Measurements from ENCODE around the gene CPNE5. TPM values are rescaled to one million over a fixed set of nuclear protein-coding genes. Genes with fewer than 3 reads are reported as not detected.

Gene CPNE5
- total RNA-seq, 1 donor, result not detected

DNA sequence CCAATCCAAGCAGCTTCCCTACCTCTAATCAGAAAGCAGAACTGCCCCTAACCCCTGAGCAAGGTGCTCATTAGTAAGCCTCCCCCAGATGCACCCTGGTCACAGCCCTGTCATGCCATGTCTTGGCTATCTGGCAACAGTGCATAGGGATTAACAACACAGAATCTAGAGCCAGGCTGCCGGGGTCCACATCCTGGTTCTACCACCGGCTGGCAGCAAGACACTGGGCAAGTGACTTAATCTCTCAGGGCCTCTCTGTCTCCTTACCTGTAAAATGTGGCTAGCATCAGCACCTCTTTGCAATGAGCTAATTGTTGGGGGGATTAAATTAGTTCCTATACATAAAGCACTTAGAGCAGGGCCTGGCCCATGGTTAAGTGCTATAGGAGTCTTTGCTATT is 68.1 kb downstream of the CPNE5 start:
- H3K79me2 ChIP-seq (ENCODE audit: insufficient read depth, low read length), result no peaks in the 10 kb centered on the region
- H3K9me3 ChIP-seq (ENCODE audit: low read depth, low read length), result no peaks in the 10 kb centered on the region
- H3K27ac ChIP-seq (ENCODE audit: low read depth, low read length), result no peak overlapping the region
- H3K36me3 ChIP-seq (ENCODE audit: insufficient read depth, low read length), result no peaks in the 10 kb centered on the region
- DNase-seq (ENCODE audit: insufficient read length, low spot score, missing footprints), result no peak
- no peak overlapping the region for H3K4me2 ChIP-seq (ENCODE audit: insufficient read depth, low read length)
- no peaks in the 10 kb centered on the region for H3K27me3 ChIP-seq (ENCODE audit: insufficient read depth, low read length)
- H3K4me3 ChIP-seq (ENCODE audit: insufficient read depth, low read length), result no peak overlapping the region
- H4K20me1 ChIP-seq (ENCODE audit: insufficient read depth, low read length), result no peaks in the 10 kb centered on the region
- TF ChIP-seq, protein P1, sequence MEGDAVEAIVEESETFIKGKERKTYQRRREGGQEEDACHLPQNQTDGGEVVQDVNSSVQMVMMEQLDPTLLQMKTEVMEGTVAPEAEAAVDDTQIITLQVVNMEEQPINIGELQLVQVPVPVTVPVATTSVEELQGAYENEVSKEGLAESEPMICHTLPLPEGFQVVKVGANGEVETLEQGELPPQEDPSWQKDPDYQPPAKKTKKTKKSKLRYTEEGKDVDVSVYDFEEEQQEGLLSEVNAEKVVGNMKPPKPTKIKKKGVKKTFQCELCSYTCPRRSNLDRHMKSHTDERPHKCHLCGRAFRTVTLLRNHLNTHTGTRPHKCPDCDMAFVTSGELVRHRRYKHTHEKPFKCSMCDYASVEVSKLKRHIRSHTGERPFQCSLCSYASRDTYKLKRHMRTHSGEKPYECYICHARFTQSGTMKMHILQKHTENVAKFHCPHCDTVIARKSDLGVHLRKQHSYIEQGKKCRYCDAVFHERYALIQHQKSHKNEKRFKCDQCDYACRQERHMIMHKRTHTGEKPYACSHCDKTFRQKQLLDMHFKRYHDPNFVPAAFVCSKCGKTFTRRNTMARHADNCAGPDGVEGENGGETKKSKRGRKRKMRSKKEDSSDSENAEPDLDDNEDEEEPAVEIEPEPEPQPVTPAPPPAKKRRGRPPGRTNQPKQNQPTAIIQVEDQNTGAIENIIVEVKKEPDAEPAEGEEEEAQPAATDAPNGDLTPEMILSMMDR (IDR thresholded peaks at IDR 0.05; ENCODE audit: extremely low read depth, low read depth, low read length), result no peak
- peaks cover 19% of the 10 kb centered on the region for H3K4me1 ChIP-seq (ENCODE audit: insufficient read depth, low read length)
- H2AFZ ChIP-seq (ENCODE audit: low read length), result no peak overlapping the region

DNA sequence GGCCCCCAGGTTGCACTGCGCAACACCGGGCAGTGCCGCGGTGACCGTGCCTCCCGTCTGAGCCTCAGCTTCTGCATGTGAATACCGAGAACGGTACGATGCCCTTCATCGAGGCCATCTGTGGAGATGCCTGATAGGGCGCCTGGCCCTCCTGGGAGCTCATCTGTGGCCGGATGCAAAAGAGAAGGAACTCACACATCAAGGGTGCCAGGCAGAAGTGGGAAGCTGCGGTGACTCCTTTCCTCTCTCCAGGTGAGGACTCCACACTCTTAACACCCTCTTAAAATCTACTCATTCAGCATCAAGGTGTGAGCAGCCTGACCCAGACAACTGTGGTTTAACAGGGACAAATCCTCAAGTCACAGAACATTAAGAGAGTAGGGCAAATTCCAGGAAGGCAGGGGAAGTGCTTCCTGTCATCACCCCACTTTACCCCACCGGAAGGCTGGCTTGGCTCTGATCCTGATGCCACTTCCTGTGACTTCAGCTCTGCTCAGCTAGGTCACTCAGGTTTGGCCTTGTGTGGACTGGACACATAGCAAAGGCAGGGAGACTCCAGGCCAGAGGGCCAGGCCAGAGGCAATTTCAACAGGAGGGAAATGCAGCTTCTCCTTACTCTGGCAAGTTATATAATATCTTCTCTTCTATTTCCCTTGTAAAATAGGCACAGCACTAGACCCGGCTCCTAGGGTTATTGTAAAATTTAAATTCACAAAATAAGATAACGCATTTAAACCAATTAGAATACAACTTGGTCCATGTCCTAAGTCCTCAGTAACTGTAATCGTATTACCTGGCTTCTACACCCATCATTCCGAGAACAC is 69.4 kb downstream of the CPNE5 start:
- Histone ChIP-seq H3K4me3 (ENCODE audit: insufficient read depth, low read length) (no peak overlapping the region), H3K4me1 (ENCODE audit: insufficient read depth, low read length) (peaks cover 24% of the 10 kb centered on the region), H3K27me3 (ENCODE audit: insufficient read depth, low read length) (no peaks in the 10 kb centered on the region), H3K9me3 (ENCODE audit: low read depth, low read length) (no peaks in the 10 kb centered on the region), H3K79me2 (ENCODE audit: insufficient read depth, low read length) (no peaks in the 10 kb centered on the region), H3K4me2 (ENCODE audit: insufficient read depth, low read length) (peak overlapping the region; percentile 40), H2AFZ (ENCODE audit: low read length) (peak overlapping the region; percentile 81), H3K27ac (ENCODE audit: low read depth, low read length) (no peak overlapping the region), H4K20me1 (ENCODE audit: insufficient read depth, low read length) (no peaks in the 10 kb centered on the region), H3K36me3 (ENCODE audit: insufficient read depth, low read length) (no peaks in the 10 kb centered on the region)
- peak; percentile 64 for DNase-seq (ENCODE audit: insufficient read length, low spot score, missing footprints)
- TF ChIP-seq, protein P1 (IDR thresholded peaks at IDR 0.05; ENCODE audit: extremely low read depth, low read depth, low read length), result no peak

DNA sequence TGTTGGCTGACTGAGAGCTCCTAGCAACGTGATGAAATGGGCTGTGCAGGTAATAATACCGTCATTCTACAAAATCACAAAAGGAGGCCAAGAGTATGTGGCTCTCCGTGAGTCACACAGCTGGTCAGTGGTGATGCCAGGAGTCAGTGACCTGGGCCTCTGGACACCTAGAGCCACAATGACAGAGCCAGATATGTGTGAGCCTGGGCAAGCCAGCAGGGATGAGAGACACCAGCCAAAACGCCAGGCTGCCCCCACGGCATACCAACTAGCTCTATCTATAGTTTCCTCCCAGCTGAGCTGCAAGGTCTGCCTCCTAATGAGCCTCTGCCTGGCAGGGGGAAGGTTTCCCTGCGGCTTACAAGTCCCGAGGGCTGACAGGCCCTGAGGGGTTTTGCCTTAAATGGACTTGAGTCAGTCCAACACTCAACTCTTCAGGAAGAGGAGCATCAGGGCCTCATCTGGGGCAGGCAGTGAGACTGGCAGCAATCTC is 70.0 kb downstream of the CPNE5 start:
- Histone ChIP-seq H4K20me1 (ENCODE audit: insufficient read depth, low read length) (no peaks in the 10 kb centered on the region), H3K9me3 (ENCODE audit: low read depth, low read length) (no peaks in the 10 kb centered on the region), H2AFZ (ENCODE audit: low read length) (peak overlapping the region; percentile 81), H3K27me3 (ENCODE audit: insufficient read depth, low read length) (no peaks in the 10 kb centered on the region), H3K36me3 (ENCODE audit: insufficient read depth, low read length) (no peaks in the 10 kb centered on the region), H3K4me1 (ENCODE audit: insufficient read depth, low read length) (peaks cover 24% of the 10 kb centered on the region), H3K4me2 (ENCODE audit: insufficient read depth, low read length) (no peak overlapping the region), H3K4me3 (ENCODE audit: insufficient read depth, low read length) (no peak overlapping the region), H3K27ac (ENCODE audit: low read depth, low read length) (no peak overlapping the region), H3K79me2 (ENCODE audit: insufficient read depth, low read length) (no peaks in the 10 kb centered on the region)
- TF ChIP-seq, protein P1 (IDR thresholded peaks at IDR 0.05; ENCODE audit: extremely low read depth, low read depth, low read length), result no peak
- DNase-seq (ENCODE audit: insufficient read length, low spot score, missing footprints), result peak; percentile 69

DNA sequence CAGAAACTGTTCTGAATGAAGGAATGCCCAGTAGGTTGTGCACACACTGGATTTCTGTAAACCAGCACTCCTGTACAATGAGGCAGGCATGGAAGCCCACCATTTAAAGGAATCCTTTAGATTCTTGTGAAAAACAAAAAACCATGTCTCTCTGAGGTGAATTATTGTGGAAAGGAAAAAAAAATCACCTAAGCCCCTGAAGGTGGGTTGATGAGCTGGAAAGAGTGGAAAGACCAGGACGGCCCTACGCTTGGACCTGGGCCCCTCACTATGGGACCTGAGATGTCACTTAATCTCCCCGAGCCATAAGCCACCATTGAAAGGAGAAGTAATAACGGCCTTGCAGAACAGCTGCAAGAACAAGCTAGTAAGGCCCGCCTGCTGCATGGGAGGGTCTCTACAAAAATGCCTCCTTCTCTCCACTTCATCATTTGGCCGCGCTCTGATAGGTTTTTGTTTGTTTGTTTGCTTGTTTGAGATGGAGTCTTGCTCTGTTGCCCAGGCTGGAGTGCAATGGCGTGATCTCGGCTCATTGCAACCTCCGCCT is 72.8 kb downstream of the CPNE5 start:
- H3K9me3 ChIP-seq (ENCODE audit: low read depth, low read length), result no peaks in the 10 kb centered on the region
- no peaks in the 10 kb centered on the region for H3K27me3 ChIP-seq (ENCODE audit: insufficient read depth, low read length)
- DNase-seq (ENCODE audit: insufficient read length, low spot score, missing footprints), result peak; percentile 47
- H3K4me2 ChIP-seq (ENCODE audit: insufficient read depth, low read length), result no peak overlapping the region
- no peak overlapping the region for H2AFZ ChIP-seq (ENCODE audit: low read length)
- H3K36me3 ChIP-seq (ENCODE audit: insufficient read depth, low read length), result no peaks in the 10 kb centered on the region
- H3K79me2 ChIP-seq (ENCODE audit: insufficient read depth, low read length), result no peaks in the 10 kb centered on the region
- no peak overlapping the region for H3K27ac ChIP-seq (ENCODE audit: low read depth, low read length)
- H3K4me3 ChIP-seq (ENCODE audit: insufficient read depth, low read length), result no peak overlapping the region
- no peaks in the 10 kb centered on the region for H4K20me1 ChIP-seq (ENCODE audit: insufficient read depth, low read length)
- TF ChIP-seq, protein P1 (IDR thresholded peaks at IDR 0.05; ENCODE audit: extremely low read depth, low read depth, low read length), result no peak
- peaks cover 24% of the 10 kb centered on the region for H3K4me1 ChIP-seq (ENCODE audit: insufficient read depth, low read length)
